H1 (cell line): ENCODE measurements around the gene RDH16. TPM values are rescaled to one million over a fixed set of nuclear protein-coding genes. Genes with fewer than 3 reads are reported as not detected.

Experiments
- CTCF ChIA-PET: fragments of 300-600 bp; sonication (Branson Sonifier 250); formaldehyde crosslinking; loops from one replicate; lab custom pipeline; 2021; ENCODE audit not compliant: partially characterized antibody; lab: Charles Lee
- POLR2A ChIA-PET: fragments of 300-600 bp; sonication (Branson Sonifier 250); formaldehyde crosslinking; loops from one replicate; lab custom pipeline; 2021; ENCODE audit warnings: inconsistent platforms; ENCODE audit not compliant: partially characterized antibody; lab: Charles Lee
- DNase-seq, 2 experiments: peaks; one replicate each; pipeline versions ENCODE4 v3.0.0 to v3.0.0-alpha.2; 2010 to 2022; ENCODE audit warnings: low spot score in 2 of 2, low read depth in 1 of 2, mixed read lengths in 1 of 2
- FAIRE-seq: peaks from 2 replicates; lab custom pipeline; 2011; peaks lifted over from hg19 to GRCh38; lab: Jason Lieb, UNC
- H2AFZ ChIP-seq: 2 replicates; pipeline ENCODE4 v1.8.1; 2012; ENCODE audit warnings: low read length, inconsistent platforms
- H2AK5ac ChIP-seq: 2 replicates; pipeline ENCODE4 v1.6.1; 2013; ENCODE audit warnings: low read depth, low read length
- H2BK120ac ChIP-seq: replicated peaks from 2 replicates; pipeline ENCODE3; 2013; ENCODE audit warnings: low read depth, low read length, inconsistent platforms
- H2BK12ac ChIP-seq: 2 replicates; pipeline ENCODE4 v1.6.1; 2013; ENCODE audit warnings: low read depth, low read length
- H2BK15ac ChIP-seq: 2 replicates; pipeline ENCODE4 v1.6.1; 2013; ENCODE audit warnings: low read length
- H2BK20ac ChIP-seq: 2 replicates; pipeline ENCODE4 v1.6.1; 2013; ENCODE audit warnings: low read length
- H2BK5ac ChIP-seq: 2 replicates; pipeline ENCODE4 v1.6.1; 2013; ENCODE audit warnings: low read depth, low read length
- H3K14ac ChIP-seq: 2 replicates; pipeline ENCODE4 v1.6.1; 2013; ENCODE audit warnings: inconsistent platforms; ENCODE audit not compliant: insufficient read length
- H3K18ac ChIP-seq: 2 replicates; pipeline ENCODE4 v1.6.1; 2013; ENCODE audit warnings: low read length; ENCODE audit errors: extremely low read depth
- H3K23ac ChIP-seq: 2 replicates; pipeline ENCODE4 v1.6.1; 2013; ENCODE audit warnings: inconsistent platforms; ENCODE audit not compliant: insufficient read length
- H3K23me2 ChIP-seq: 2 replicates; pipeline ENCODE4 v1.6.1; 2013; ENCODE audit warnings: low read depth, low read length
- H3K27ac ChIP-seq: 2 replicates; pipeline ENCODE4 v1.6.1; 2011; ENCODE audit warnings: low read depth, low read length, inconsistent platforms
- H3K27me3 ChIP-seq, 4 experiments: replicated peaks in 1 of 4; 1 replicate in 1 of 4; 2 replicates in 3 of 4; pipeline versions ENCODE4 v1.6.1 to v1.8.1; 2011 to 2013; ENCODE audit warnings: low read length in 3 of 4, mild to moderate bottlenecking in 3 of 4, inconsistent platforms in 2 of 4, mixed read lengths in 2 of 4, moderate library complexity in 1 of 4; ENCODE audit not compliant: control insufficient read depth in 3 of 4, insufficient read depth in 3 of 4; ENCODE audit errors: extremely low read depth in 1 of 4
- H3K36me3 ChIP-seq, 4 experiments: 2 replicates each; pipeline versions ENCODE4 v1.6.1 to v1.8.1; 2011 to 2013; ENCODE audit warnings: mild to moderate bottlenecking in 4 of 4, low read length in 3 of 4, moderate library complexity in 2 of 4, control low read depth in 1 of 4, inconsistent platforms in 1 of 4; ENCODE audit not compliant: insufficient read depth in 4 of 4, control insufficient read depth in 2 of 4
- H3K4ac ChIP-seq: replicated peaks from 2 replicates; pipeline ENCODE3; 2013; ENCODE audit warnings: low read length, low read depth, mixed read lengths, inconsistent platforms; ENCODE audit not compliant: insufficient read length
- H3K4me1 ChIP-seq, 4 experiments: replicated peaks in 1 of 4; 1 replicate in 1 of 4; 2 replicates in 3 of 4; pipeline versions ENCODE4 v1.6.1 to v1.8.1; 2011 to 2013; ENCODE audit warnings: low read length in 3 of 4, inconsistent platforms in 2 of 4, mixed read lengths in 1 of 4; ENCODE audit not compliant: insufficient read depth in 4 of 4, control insufficient read depth in 3 of 4
- H3K4me2 ChIP-seq, 2 experiments: 2 replicates each; pipeline versions ENCODE4 v1.6.1 to v1.8.1; 2011 to 2013; ENCODE audit warnings: low read depth in 2 of 2, low read length in 2 of 2, control low read depth in 1 of 2, inconsistent platforms in 1 of 2, mild to moderate bottlenecking in 1 of 2; ENCODE audit not compliant: insufficient read depth in 1 of 2
- H3K4me3 ChIP-seq, 4 experiments: fragments of 200-600, 300-600 bp in 1 of 4; sonication (generic), shearing (Covaris generic), sonication (Bioruptor Twin) in 1 of 4; 2 replicates each; pipeline versions ENCODE4 v1.5.1 to v1.8.1; 2011 to 2016; ENCODE audit warnings: low read length in 4 of 4, low read depth in 3 of 4, control low read depth in 2 of 4, inconsistent platforms in 2 of 4, mild to moderate bottlenecking in 2 of 4, mixed read lengths in 1 of 4, moderate library complexity in 1 of 4; ENCODE audit not compliant: insufficient read depth in 2 of 4; ENCODE audit errors: extremely low read depth in 1 of 4
- H3K56ac ChIP-seq: replicated peaks from 2 replicates; pipeline ENCODE3; 2013; ENCODE audit warnings: low read depth, mild to moderate bottlenecking, mixed read lengths, low read length, inconsistent platforms; ENCODE audit not compliant: insufficient read length
- H3K79me1 ChIP-seq: 2 replicates; pipeline ENCODE4 v1.6.1; 2013; ENCODE audit warnings: low read depth, low read length, control low read depth
- H3K79me2 ChIP-seq, 2 experiments: 2 replicates each; pipeline versions ENCODE4 v1.6.1 to v1.8.1; 2012 to 2013; ENCODE audit warnings: low read length in 2 of 2, mild to moderate bottlenecking in 2 of 2, inconsistent platforms in 1 of 2; ENCODE audit not compliant: insufficient read depth in 2 of 2, control insufficient read depth in 1 of 2
- H3K9ac ChIP-seq, 4 experiments: replicated peaks in 1 of 4; 1 replicate in 1 of 4; 2 replicates in 3 of 4; pipeline versions ENCODE4 v1.6.1 to v1.8.1; 2011 to 2013; ENCODE audit warnings: low read depth in 3 of 4, low read length in 3 of 4, control low read depth in 2 of 4, mild to moderate bottlenecking in 2 of 4, moderate library complexity in 2 of 4, inconsistent platforms in 1 of 4; ENCODE audit errors: extremely low read depth in 1 of 4
- H3K9me3 ChIP-seq, 2 experiments: 2 replicates each; pipeline versions ENCODE4 v1.6.1 to v1.8.1; 2012 to 2013; ENCODE audit warnings: mild to moderate bottlenecking in 2 of 2, moderate library complexity in 2 of 2, control low read depth in 1 of 2, inconsistent platforms in 1 of 2, low read depth in 1 of 2, low read length in 1 of 2, mixed read lengths in 1 of 2; ENCODE audit not compliant: insufficient read depth in 2 of 2
- H4K20me1 ChIP-seq, 2 experiments: replicated peaks in 1 of 2; 2 replicates each; pipeline versions ENCODE3 to v1.8.1; 2011 to 2013; ENCODE audit warnings: inconsistent platforms in 2 of 2, low read length in 2 of 2, mild to moderate bottlenecking in 1 of 2; ENCODE audit not compliant: insufficient read depth in 2 of 2, control insufficient read depth in 1 of 2
- H4K5ac ChIP-seq: 2 replicates; pipeline ENCODE4 v1.6.1; 2013; ENCODE audit warnings: low read length, low read depth, mixed read lengths, inconsistent platforms; ENCODE audit not compliant: insufficient read length
- H4K8ac ChIP-seq: 2 replicates; pipeline ENCODE4 v1.8.0; 2013; ENCODE audit warnings: mild to moderate bottlenecking, moderate library complexity, low read length, inconsistent platforms; ENCODE audit not compliant: insufficient read depth; ENCODE audit errors: extremely low read depth
- H4K91ac ChIP-seq: replicated peaks from 2 replicates; pipeline ENCODE3; 2013; ENCODE audit warnings: low read length, mixed read lengths, inconsistent platforms; ENCODE audit not compliant: insufficient read length
- CHD2 ChIP-seq: IDR thresholded peaks from 2 replicates; pipeline ENCODE4 v1.6.1; 2012; ENCODE audit warnings: low read length, improper control_type of control experiment
- GTF2F1 ChIP-seq: IDR thresholded peaks from 2 replicates; pipeline ENCODE4 v1.6.1; 2012; ENCODE audit warnings: low read depth, low read length, improper control_type of control experiment, borderline replicate concordance
- MAFK ChIP-seq: IDR thresholded peaks from 2 replicates; pipeline ENCODE4 v1.6.1; 2012; ENCODE audit warnings: low read depth, mild to moderate bottlenecking, improper control_type of control experiment, low read length
- RAD21 ChIP-seq, 2 experiments: IDR thresholded peaks in 1 of 2; conservative IDR thresholded peaks in 1 of 2; 2 replicates each; pipeline ENCODE4 v1.6.1; 2011; ENCODE audit warnings: low read depth in 2 of 2, low read length in 2 of 2, improper control_type of control experiment in 1 of 2, inconsistent platforms in 1 of 2, mild to moderate bottlenecking in 1 of 2, moderate library complexity in 1 of 2
- WGBS, 2 experiments: shearing (Covaris generic) in 1 of 2; methylation state at CpG; one replicate each; pipeline versions ENCODE4 v1.1.6 to v1.1.7; 2013 to 2015; ENCODE audit warnings: low lambda C conversion rate in 2 of 2, mixed read lengths in 2 of 2, inconsistent platforms in 1 of 2, low coverage in 1 of 2, missing lambda C conversion rate in 1 of 2; ENCODE audit not compliant: insufficient replicate concordance in 2 of 2, insufficient coverage in 1 of 2, insufficient read length in 1 of 2; ENCODE audit errors: extremely low coverage in 1 of 2, missing lambda C conversion rate in 1 of 2; 5-methylcytosine and 5-hydroxymethylcytosine counted together
- polyA plus RNA-seq, 7 experiments: library from polyadenylated mRNA; depleted of rRNA in 3 of 7; stranded (reverse) in 5 of 7; unstranded in 2 of 7; fragments of >200 nt in 5 of 7; fragments of 200-250 nt in 2 of 7; gene quantifications; 1 replicate in 5 of 7; 2 replicates in 1 of 7; 4 replicates in 1 of 7; pipeline versions ENCODE4 v1.2.1 to v1.2.3, GENCODE V29; 2011 to 2013; ENCODE audit warnings: missing spikeins in 2 of 7, mixed read lengths in 2 of 7
- total RNA-seq: library from RNA; stranded (reverse); fragmentation: NEBNext Ultra II Directional; extraction: Animal tissue kit (Norgen Biotek cat#: 25700); gene quantifications from 2 replicates; pipeline ENCODE4 v1.2.1, GENCODE V29; 2021

RDH16 gene
- total and polyA plus RNA-seq, 2 of the 8 experiments (the other 6 are each of a cell fraction or from before 2014, with no cell fraction given), result 0.30 to 0.79 TPM

DNA sequence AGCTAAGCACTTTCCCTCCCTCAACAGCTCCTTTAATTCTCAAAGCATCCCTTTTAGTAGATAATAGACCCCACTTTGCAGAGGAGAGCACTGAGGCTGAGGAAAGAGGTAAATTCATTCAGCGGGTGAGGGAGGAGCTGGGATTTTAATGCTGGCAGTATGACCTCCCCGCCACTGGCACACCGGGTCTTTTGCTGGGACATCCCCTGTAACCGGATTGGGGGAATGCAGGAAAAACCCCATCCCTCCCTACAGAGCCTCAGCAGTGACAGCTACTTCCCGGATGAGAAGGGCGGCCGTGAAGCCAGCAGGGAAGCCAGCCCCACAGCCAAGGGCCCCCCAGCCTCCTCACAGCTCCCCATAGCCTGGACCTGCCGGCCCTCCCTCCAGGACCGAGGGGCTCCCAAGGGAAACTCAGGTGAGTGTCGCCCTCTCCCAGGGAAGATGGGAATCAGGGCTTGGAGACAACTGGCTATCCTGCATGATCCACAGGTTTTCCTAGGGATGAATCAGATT, 36.9 kb upstream of the RDH16 start:
- H3K23ac ChIP-seq, result no peak overlapping the region
- no peak overlapping the region for H3K27ac ChIP-seq
- peaks cover 3% of the 10 kb centered on the region; the same call in 1 of the 2 replicates for H3K79me1 ChIP-seq
- H3K56ac ChIP-seq, result no peak overlapping the region
- 77% methylated on average over 10 of the region's 10 CpGs; no CpG with 5 or more reads in 1 of the 2 experiments for WGBS, 2 experiments
- no peak overlapping the region for H4K8ac ChIP-seq
- DNase-seq (peak in 1 of 2 experiments; percentile 47), FAIRE-seq (no peak)
- no peak overlapping the region for H3K4me3 ChIP-seq
- H3K18ac ChIP-seq, result no peak overlapping the region
- H2AK5ac ChIP-seq, result 0 out of 2 replicates have a peak overlapping the region, but pooled peaks have one; percentile 82
- TF ChIP-seq CHD2 (no peak), RAD21 (IDR thresholded peaks at IDR 0.05 in 1 of 2, conservative IDR thresholded peaks at IDR 0.05 in 1 of 2; ENCODE audit: low read depth in 2 of 2, low read length in 2 of 2) (0 out of 4 replicates have a peak, but pooled peaks of 1 of the 2 experiments have one; percentile 2), GTF2F1 (no peak), MAFK (no peak)
- H4K5ac ChIP-seq, result no peak overlapping the region
- no peaks in the 10 kb centered on the region for H3K23me2 ChIP-seq
- no peak overlapping the region for H3K4ac ChIP-seq
- no peak overlapping the region for H3K14ac ChIP-seq
- no peak overlapping the region for H2BK20ac ChIP-seq
- H2BK120ac ChIP-seq, result no peak overlapping the region
- H3K79me2 ChIP-seq, result peaks cover 0 to 9% of the 10 kb centered on the region in 2 experiments; a peak in 2 of 4 replicates
- no peaks in the 10 kb centered on the region for H3K9me3 ChIP-seq
- H3K4me2 ChIP-seq, result no peak overlapping the region
- no peaks in the 10 kb centered on the region; a peak in 1 of 7 replicates for H3K4me1 ChIP-seq
- no peak overlapping the region for H2BK15ac ChIP-seq
- no peak overlapping the region for H2BK5ac ChIP-seq
- H3K27me3 ChIP-seq, result no peaks in the 10 kb centered on the region
- peaks cover 0 to 3% (median 0%) of the 10 kb centered on the region in 4 experiments; a peak in 2 of 8 replicates for H3K36me3 ChIP-seq
- POLR2A ChIA-PET, result interaction anchor here (0.8 to 1.7 kb wide), 7 partner anchors 9 to 269 kb away, joined by 3 to 6 read pairs (median 4); partner anchors contain the start of gene NACA
- CTCF ChIA-PET, result interaction anchor here (1.0 to 5.5 kb wide), 13 partner anchors 9 to 255 kb away, joined by 3 to 59 read pairs (median 5); partner anchors contain the start of genes HSD17B6, STAT6 and ZBTB39
- no peak overlapping the region for H4K91ac ChIP-seq
- H2AFZ ChIP-seq, result no peak overlapping the region
- H2BK12ac ChIP-seq, result no peak overlapping the region
- H3K9ac ChIP-seq, result no peak overlapping the region
- peaks cover 0 to 2% of the 10 kb centered on the region in 2 experiments for H4K20me1 ChIP-seq
